Activated effector memory CD4-positive, alpha-beta T cell treated with Interleukin-2 at 50 U/mL for 16 hours (primary cell): ENCODE measurements around the gene RNF166.

Experiments
- DNase-seq: peaks from one replicate; pipeline ENCODE4 v3.0.0-alpha.2; 2020

The RNF166 gene

DNA sequence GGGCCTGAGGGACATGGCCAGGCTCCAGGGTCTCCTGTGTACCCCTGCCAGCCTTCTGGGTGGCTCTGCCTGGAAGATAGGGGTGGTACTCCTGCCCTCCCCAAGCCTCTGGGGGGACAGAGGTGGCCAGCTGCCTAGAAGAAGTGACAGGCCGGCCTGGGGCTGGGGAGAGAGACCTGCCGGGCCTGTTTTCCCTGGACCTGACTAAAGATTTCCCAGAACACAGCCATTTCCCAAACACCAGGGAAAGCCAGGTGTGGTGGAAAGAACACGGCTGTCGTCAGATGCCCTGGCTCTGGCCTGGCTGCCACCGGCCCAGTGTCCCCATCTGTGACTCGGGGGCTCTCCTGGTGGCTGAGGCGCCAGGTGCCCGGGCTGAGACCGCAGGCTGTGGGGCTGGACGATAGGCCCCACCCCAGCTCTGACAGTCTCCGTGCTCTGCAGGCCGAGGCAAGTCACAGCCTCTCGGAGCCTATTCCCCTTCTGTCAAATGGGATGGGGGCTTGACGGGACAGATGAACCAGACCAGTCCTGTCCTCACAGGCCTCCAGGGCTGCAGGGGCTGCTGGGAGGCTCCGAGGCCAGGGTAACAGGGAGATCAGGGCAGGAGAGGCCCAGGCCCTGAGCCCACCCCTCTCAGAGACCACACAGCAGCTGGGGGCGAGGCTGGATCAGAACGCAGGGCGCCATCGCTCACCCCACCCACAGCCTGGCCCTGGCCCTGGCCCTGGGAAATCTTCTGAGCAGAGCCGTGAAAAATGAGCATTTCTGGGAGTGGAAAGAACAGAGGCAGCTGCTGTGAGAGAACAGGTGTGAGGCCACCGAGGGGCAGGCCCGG lies 33.1 kb upstream of the RNF166 start:
- no peak for DNase-seq

DNA sequence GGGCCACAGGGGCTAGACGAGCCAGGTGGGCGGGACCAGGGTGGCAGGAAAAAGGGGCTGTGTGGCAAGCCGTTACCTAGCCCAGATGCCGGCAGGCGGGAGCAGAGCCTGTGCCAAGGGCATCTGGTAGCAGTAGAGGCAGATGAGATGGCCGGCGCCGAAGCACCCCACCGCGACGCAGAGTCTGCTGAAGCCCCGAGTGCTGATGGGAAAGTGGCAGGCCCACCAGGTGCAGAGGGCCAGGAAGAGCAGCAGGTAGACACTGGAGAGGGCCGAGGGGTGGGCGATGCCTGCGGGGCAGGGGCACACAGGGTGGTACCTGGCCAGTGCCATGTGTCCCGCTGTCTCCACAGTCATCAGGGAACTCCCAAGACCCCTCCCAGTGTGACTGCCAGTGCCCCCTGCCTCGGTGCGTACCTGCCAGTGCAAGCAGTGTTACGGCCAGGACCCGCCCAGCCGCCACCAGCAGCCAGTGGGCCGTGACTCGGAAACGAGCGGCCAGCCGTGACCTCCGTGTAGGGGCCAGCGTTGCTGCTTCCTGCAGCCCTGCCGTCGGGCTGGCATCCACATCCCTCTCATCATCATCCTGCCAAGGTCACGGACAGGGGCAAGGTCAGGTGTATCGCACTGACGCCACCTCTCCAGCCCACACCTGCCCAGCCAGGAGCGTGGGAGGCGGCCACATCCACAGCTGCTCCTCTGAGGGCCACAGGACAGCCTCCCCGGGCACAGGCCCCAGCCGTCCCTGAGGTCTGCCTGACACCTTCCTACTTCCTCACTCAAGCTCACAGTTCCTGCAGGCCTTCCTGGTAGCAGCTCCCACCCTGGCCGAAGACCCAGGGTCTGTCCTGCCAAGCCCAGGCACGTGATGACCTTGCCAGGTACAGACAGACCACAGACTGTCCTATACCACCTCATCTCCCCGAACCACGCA lies 32.2 kb upstream of the RNF166 start:
- no peak for DNase-seq

DNA sequence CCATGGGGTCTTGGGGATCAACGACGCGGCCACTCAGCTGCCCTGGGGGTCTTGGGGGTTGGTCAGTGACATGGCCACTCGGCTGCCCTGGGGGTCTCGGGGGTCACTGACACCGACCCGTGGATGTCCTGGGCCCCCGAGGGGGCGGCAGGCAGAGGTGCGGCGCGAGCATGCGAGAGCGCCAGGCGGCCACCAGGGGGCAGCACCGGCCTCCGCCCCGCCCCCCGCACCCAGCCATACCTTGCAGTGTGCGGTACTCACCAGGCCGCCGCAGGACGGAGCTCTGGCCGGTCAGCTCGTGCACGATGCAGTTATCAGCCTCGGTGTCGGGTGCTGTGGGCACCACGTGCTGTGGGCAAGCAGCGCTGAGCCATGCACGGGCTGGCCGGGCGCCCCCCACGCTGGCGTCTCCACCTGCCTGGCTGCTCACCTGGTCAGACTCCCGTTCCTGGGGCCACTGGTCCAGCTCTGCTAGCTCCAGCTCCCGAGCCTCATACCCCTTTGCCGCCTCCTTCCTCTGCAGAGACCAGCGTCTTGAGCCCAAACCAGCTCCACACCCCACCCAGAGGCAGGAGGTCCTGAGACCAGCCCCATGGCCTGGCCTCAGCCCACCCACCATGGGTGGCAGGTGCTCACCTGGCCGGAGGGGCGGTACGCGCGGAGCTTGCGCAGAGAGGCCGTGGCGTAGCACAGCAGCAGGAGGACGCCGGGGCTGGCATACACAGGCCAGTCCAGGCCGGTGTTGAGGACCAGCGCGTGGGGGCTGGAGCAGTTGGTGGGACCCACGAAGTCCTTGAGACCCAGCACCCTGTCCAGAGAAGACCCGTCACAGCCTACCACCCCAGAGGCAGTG lies 31.3 kb upstream of the RNF166 start:
- peak; percentile 48 for DNase-seq

DNA sequence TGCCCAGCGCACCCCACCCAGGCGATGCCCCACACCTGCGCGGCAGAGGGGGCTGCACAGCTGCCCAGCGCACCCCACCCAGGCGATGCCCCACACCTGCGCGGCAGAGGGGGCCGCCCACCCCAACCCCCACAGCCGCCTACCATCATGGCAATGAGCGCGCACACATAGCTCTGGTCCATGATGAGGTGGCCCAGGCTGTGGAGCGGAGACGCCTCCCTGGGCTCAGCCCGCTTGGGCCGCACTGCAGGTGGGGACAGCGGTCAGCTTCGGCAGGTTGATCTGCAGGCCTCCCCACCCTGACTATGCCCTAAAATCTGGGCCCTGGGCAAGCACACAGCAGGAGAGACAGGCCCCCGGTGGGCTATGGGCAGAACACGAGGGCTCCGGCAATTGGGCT lies 30.3 kb upstream of the RNF166 start:
- no peak for DNase-seq

DNA sequence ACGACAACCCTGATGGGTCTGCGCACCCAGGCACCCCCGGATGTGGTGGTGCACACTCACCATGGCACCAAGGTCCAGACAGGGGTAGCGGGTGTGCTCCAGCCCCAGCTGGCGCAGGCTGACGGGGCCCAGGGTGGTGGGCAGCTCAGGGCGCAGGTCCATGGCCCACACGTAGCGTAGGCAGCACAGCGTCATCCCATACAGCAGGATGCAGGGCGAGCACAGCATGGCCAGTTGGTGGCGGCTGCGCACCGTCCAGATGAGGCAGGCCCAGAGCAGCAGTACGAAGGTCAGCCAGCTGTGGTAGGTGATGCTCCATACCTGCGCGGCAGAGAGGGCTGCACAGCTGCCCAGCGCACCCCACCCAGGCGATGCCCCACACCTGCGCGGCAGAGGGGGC lies 29.9 kb upstream of the RNF166 start:
- DNase-seq, result no peak

DNA sequence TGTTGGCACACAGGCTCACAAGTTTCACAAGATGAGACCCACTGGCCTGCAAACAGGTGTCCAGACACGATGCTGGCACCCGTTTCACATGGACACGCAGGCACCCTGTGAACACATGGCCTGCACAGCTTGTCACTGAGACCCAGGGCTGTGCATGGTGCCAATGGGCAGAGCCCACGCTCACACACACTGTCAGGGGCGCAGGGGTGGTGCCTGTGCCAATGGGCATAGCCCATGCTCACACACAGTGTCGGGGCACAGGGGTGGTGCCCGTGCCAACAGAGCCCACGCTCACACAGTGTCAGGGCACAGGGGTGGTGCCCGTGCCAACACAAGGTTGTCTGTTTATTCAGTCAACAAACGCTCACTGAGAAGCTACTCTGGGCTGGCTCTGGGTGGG lies 29.4 kb upstream of the RNF166 start:
- DNase-seq, result no peak

DNA sequence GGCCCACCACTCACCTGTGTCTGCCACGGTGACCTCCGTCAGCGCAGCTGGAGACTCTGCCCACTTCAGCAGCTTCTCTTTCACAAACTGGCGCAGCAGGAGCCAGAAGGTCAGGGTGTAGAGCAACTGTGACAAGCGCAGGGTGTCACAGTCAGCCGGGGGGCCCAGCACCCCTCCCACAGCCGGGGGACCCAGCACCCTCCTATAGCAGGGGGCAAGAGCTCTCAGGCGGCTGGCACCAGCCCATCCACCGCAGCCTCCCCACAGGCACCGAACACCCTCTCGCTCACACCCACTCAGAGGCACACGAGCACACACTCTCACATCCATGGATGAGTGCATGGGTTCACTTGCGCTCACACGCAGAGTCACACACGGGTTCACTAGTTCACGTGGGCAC lies 28.9 kb upstream of the RNF166 start:
- no peak for DNase-seq

DNA sequence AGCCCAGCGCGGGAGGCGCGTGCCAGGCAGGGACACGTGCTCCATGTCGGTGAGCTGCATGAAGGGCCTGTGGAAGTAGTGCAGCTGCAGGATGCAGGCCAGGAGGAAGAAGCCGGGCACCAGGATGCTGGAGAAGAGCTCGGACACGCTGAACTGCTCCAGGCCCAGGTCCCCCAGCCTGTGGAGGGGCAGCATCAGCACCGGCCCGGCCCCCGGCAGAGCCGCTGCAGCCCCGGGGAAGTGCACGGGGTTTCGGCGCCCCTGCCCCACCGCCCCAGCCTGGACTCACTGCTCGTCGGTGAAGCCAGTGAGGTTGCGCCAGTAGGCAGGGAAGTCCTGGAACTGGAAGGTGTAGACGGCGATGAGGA lies 28.1 kb upstream of the RNF166 start:
- DNase-seq, result no peak

DNA sequence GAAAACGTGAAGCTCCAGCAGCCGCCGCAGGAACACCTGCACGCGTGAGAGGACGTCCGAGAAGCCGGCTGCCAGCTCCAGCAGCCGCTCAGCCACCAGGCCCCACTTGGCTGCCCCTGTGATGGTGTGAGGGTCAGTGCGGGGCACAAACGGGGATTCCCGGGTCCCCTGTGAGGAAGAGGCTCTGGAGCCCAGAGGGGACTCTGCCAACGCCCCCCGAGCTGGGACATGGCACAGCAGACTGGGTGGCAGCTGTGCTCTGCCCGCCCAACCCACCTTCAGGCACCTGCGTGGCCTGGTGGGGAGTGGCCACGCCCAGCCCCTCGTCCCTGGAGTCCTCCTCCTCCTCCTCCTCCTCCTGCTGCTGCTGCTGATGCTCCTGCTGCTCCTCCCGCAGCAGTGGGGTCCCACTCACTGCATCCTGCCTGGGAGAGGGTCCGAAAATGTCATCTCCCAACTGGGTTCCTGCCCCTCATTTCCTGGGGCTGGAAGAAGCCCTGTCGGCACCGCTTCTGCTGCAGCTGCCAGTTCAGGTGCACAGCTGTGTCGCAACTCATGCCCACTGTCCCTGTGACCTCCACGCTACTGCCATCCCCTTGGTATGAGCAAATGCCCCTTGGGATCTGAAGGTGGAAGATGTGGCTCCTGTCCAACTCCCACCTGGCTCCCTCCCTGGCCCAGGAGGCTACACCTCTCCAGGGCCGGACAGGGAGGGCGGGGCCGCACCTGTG lies 27.6 kb upstream of the RNF166 start:
- no peak for DNase-seq

DNA sequence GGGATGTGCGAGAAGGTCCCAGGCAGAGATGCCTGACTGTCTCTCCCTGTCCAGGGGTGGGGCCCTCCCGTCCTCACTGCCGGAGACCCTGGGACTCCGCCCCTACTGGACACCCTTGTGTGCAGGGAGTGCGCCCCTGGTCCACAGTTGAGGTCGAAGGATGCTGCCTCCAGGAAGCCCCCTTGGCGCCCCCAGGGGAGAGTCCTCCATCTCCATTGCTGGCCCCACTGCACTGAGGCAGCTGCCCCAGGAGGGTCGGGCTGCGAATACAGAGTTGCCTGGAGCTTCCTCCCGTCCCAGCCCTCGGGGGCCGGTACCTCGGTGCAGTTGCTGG lies 26.7 kb upstream of the RNF166 start:
- no peak for DNase-seq

DNA sequence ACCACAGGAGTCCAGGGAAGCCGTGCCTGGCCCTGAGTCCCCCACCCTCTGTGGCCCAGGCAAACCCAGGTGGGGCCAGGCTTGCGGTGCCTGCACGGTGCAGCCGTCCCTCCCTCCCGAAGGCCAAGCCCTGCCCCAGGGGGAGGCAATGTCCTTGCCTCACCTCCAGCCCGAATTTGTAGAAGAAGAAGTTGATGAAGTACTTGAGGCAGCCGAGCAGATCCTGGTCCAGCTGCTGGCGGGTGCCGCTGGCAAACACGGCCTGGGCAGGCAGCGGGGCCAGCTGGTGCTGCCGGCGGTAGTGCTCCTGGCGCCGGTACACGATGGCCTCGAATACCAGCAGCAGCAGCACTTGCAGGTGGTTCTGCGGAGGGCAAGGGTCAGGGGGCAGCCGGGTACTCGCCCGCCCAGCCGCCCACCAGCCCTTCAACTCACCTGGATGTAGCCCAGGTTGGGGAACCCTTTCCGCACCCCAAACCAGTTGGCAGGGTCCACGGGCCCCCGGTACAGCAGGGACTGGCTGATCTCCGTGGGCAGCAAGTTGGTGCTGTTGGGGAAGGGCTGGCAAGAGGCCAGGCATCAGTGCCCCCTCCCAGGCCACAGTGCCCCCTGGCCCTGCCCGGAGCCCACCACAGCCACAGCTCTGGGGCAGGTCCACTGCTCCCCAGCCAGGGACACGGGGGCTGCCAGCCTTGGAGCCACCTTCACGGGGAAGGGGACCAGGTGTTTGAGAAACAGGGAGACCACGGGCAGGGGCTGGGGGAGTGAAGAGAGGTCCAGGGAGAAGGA lies 26.2 kb upstream of the RNF166 start:
- no peak for DNase-seq

DNA sequence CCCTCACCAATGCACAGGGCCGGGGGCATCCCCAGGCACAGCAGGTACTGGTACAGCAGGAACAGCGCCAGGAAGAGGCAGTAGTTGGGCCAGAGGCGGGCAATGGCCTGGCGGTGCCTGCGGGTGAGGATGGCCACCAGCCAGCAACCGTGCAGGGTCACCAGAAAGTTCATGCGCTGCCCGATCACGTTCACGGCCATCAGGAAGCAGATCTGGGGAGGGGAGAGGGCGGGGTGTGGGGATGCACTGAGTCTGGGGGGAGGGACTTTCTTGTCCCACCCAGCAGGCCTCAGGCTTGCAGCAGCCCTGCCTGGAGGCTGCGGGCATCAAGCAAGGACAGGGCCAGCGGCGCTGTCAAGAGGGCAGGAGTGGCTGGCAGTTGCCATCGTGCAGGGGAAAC lies 25.5 kb upstream of the RNF166 start:
- DNase-seq, result no peak

DNA sequence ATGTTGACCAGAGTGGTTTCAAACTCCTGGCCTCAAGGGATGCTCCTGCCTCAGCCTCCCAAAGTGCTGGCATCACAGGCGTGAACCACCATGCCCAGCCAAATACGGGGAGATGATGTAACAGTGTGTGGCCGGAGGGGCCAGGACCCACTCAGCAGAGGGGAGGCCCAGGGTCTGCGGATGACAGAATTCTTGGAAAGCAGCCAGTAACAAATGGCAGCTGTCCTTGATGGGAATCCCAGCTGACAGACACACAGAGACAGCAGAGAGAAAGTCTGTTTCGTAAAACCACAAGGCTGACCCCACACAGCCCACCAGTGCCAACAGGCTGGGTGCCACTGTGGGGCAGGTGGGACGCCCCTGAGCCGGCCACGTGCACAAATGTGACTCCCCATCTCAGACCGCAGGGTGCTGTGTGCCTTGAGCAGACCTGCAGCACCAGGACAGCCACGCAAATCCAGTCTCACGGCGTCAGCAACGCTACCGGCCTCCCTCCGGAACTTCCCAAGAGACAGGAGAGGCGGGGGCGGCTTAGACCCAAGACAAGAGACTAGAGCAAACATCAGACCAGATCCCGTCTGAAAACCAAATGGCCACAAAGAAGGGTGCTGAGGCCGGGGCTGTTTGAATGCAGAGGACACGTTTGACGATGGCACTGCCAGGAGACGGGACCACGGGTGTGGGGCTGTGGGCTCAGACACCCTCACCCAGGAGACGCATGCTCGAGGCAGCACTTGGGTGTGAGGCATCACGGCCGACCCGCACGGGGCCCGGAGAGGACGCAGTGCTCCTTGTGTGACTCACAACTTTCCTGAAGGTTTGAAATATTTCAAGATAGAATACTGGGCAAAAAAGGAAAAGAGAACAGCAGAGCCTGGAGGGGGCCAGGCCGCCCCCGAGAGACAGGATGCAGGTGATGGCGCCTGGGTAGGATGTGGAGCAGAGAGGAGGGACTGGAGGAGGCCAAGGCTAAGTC lies 24.7 kb upstream of the RNF166 start:
- DNase-seq, result no peak

DNA sequence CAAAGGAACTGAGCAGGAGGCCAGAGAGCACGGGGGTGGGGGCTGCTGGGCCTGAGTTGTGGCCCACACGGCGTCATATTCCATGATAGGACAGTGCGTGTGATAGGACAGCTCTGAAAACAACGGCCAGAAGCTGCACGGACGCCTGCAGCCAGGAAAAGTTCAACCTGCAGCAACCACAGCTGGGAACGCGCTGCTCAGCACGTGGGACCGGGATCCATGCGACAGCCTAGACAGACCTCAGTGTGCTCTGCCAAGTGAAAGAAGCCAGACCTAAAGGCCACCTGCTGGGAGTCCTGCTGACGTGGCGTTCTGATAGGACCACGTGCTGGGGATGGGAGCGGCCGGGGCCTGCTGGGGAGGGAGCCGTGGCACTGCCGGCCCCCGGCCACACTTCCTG lies 21.7 kb upstream of the RNF166 start:
- DNase-seq, result no peak

DNA sequence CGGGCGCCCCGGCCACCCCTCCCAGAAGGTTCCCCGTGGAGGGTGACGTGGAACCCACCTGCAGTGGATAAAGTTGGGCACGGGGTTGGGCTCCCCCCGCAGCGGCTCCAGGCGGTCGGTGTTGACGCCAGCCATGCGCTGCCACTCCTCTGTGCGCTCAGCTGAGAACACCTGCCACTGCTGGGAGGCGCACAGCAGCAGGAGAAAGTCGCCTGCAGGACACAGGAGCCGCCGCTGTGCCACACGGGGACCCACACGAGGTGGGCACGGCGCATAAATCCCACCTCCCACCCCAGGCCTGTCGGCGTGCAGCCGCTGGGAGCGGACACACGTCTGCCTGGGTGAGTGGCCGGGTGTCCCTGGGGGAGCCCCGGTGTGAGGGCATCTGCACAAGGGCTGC lies 20.8 kb upstream of the RNF166 start:
- no peak for DNase-seq

DNA sequence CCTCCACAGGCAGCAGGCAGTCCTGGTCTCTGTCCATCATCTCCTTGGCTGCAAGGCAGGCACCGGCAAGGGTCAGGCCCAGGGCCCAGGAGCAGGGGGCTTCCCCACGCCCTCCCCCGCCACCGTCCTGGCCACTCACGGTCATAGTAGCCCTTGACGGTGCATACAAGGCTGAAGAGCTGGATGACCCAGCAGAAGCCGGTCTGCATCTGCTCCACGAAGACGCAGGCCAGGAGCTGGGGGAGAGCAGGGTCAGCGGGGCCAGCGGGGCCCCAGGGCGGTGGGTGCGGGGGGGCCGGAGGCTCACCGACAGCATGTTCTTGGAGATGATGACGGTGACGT lies 20.2 kb upstream of the RNF166 start:
- DNase-seq, result no peak

DNA sequence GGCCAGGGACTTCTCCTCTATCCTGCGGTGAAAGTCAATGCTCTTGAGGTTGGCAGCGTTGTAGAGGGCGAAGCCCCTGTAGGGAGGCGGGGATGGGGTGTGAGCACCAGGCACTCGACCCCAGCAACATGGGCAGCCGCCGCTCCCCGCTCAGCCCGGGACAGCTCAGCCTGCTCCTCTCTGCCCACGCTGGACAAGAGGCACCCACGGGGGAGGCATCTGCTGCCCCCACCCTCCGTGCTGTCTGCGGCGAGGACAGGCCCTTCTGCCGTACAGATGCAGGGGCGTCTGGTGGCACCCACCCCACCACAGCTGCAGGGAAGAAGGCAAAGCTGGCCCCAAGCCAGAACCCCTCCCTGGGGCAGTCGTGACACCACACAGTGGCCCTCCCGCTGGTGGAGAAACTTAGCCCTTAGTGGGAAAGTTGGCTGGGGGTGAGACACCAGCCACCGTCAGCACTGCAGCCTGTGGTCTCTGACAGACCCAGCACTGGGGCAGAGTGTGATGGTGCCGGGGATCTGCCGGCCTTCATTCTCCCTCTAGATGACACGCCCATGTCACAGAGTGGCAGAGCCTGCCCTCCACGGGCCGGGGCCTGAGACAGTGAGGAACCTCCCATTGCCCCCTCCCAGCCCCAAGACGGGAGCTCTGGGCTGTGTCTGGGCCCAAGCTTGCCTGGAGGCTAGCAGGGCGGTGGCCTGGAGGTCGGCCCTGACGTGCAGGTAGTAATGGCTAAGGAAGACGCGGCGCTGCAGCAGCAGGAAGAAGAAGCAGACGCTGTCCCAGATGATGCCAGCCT lies 19.6 kb upstream of the RNF166 start:
- DNase-seq, result no peak

DNA sequence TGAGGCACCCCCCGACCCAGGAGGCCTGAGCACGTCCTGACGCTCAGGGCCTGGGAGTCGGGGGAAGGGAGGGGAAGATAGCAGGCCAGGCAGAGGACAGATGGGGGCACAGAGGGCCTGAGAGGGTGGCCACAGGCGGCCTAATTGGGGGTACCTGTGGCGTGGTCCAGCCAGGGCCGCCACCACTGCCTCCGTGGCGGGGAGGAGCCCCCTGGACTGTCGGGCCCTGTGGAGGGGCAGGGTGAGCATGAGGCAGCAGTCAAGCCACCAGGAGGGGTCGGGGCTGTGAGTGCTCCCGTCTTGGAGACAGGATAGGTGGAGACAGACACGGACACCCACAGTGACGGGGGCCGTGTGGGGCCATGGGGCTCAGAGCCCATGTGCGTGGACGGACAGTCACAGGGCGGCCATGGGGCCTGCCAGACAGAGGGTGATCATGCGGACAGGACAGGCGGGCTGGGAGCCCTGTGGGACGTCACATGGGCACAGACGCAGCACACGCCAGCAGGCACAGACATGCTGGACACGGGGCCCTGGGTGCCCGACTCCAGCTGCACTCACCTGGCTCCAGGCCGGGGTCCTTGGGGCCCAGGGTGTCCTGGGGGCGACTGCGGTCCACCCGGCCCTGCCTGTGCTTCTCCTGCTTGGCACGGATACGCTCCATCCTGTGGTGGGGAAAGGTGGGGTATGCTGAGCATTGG lies 18.8 kb upstream of the RNF166 start:
- no peak for DNase-seq

DNA sequence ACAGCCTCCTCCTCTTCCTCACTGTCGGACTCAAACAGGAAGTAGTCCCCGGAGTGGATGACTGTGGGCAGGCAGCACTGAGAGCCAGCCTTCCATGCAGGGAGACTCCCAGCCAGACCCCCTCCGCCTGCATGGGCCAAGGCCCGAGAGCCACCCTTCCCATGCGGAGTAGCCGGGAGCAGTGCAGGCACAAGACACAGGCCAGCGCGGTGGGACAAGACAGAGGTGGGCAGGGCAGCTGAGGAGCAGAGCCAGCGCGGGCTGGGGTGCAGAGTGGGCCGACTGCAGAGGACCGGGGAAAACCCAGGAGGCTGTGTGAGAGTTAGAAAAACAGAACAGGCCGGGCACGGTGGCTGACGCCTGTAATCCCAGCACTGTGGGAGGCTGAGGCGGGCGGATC lies 17.7 kb upstream of the RNF166 start:
- DNase-seq, result no peak
